ENCODE data around the gene KCTD11.

DNA sequence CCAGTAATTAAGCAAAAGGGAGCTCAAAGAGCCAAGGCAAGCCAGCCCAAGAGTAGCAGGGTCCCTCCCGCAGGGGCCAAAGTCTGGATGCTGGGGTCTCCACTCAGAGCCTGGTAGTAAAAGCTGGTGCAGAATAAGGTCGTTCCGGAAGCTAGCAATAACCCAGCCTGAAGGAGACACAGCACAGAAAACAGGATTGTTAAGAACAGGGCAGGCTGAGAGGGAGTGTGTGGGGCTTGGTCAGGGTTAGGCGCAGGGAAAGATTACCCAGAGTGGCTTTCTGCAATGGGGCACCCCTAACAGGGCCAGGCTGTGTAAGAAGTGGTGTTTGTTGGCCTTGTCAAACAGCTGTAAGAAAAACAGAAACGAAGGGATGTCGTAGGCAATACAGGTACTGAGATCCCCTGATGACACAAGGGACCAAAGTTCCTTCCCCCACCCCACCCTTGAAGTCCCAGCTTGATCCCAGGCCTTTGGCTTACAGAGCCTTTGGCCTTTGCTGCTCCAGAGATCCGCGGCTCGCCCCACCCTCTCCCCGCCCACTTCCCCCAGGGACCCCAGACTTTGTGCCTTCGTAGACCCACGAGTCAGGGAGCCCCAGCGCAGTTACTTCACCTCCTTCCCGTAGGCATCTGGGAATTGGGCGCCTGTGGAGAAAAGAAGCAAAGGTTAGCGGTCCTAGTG, 51.2 kb downstream of the KCTD11 start:
- no peak for TF ChIP-seq POLR2AphosphoS5 (IDR thresholded peaks at IDR 0.05; ENCODE audit: low read depth, low read length)
- TF ChIP-seq POLR2A (IDR thresholded peaks at IDR 0.05; ENCODE audit: low read depth, low read length) = no peak

Measured in GM12892 (cell line).